K562 (cell line): ENCODE data around the gene CYSRT1. TPM values are rescaled to one million over a fixed set of nuclear protein-coding genes. Genes with fewer than 3 reads are reported as not detected.

Experiments used
- BRD4 ChIP-seq: fragments of 200-600 bp; sonication (generic); IDR thresholded peaks from 2 replicates; pipeline ENCODE4 v1.6.1; 2017; ENCODE audit warnings: inconsistent platforms
- CBFB ChIP-seq: sonication (generic); formaldehyde crosslinking; IDR thresholded peaks from 2 replicates; pipeline ENCODE4 v1.4.0; 2020; ENCODE audit warnings: mild to moderate bottlenecking, missing genetic modification reagents
- EHMT2 ChIP-seq: fragments of 450-650 bp; IDR thresholded peaks from 2 replicates; pipeline ENCODE4 v1.6.1; 2018; ENCODE audit warnings: antibody characterized with exemption
- ELF2 ChIP-seq: fragments of 250-450 bp; sonication (Bioruptor Pico); IDR thresholded peaks from 2 replicates; pipeline ENCODE4 v1.5.0; 2021; ENCODE audit warnings: mild to moderate bottlenecking
- GABPB1 ChIP-seq: sonication (generic); formaldehyde crosslinking; IDR thresholded peaks from 2 replicates; pipeline ENCODE4 v1.8.0; 2022; ENCODE audit warnings: mild to moderate bottlenecking, missing genetic modification reagents
- GTF2F1 ChIP-seq: IDR thresholded peaks from 2 replicates; pipeline ENCODE4 v1.6.1; 2011; ENCODE audit warnings: low read depth, low read length, improper control_type of control experiment
- KLF6 ChIP-seq: fragments of 250-450 bp; sonication (Bioruptor Pico); IDR thresholded peaks from 2 replicates; pipeline ENCODE4 v1.4.0; 2020; ENCODE audit warnings: mild to moderate bottlenecking, moderate library complexity, borderline replicate concordance
- MTA3 ChIP-seq: fragments of 450-650 bp; formaldehyde crosslinking; IDR thresholded peaks from 2 replicates; pipeline ENCODE4 v1.6.1; 2017; ENCODE audit warnings: mild to moderate bottlenecking, borderline replicate concordance
- TAF15 ChIP-seq: fragments of 200-400 bp; formaldehyde crosslinking; IDR thresholded peaks from 2 replicates; pipeline ENCODE4 v1.6.1; 2017; ENCODE audit warnings: mild to moderate bottlenecking, low read depth, low read length, moderate library complexity
- polyA plus RNA-seq, 8 experiments: library from polyadenylated mRNA; depleted of rRNA in 4 of 8; stranded (reverse) in 5 of 8; unstranded in 3 of 8; fragments of >200 nt; fragmentation: Nextera tagmentation in 2 of 8; fragmentation: Illumina TruSeq in 1 of 8; extraction: Ambion mirVana in 2 of 8; extraction: Trizol in 1 of 8; gene quantifications; 2 replicates each; pipeline versions ENCODE4 v1.2.1 to v1.2.3, GENCODE V29; 2011 to 2014; ENCODE audit warnings: inconsistent platforms in 1 of 8, missing spikeins in 1 of 8
- total RNA-seq, 7 experiments: library from RNA; depleted of rRNA in 6 of 7; stranded (reverse); fragments of >200 nt in 6 of 7; fragmentation: Illumina TruSeq in 2 of 7; extraction: Trizol in 2 of 7; gene quantifications; 2 replicates each; pipeline versions ENCODE4 v1.2.1 to v1.2.3, GENCODE V29; 2011 to 2021; ENCODE audit warnings: low replicate concordance in 1 of 7
- TF ChIP-seq, protein P1 (sequence below): fragments of 450-650 bp; IDR thresholded peaks from one replicate; pipeline ENCODE4 v1.6.1; 2018; ENCODE audit warnings: mild to moderate bottlenecking, moderate library complexity; ENCODE audit not compliant: partially characterized antibody
- TF ChIP-seq, protein P2 (sequence below): fragments of 450-650 bp; IDR thresholded peaks from 2 replicates; pipeline ENCODE4 v1.6.1; 2017; ENCODE audit warnings: antibody characterized with exemption, mild to moderate bottlenecking
- TF ChIP-seq, protein P3 (sequence below): sonication (generic); formaldehyde crosslinking; IDR thresholded peaks from 2 replicates; pipeline ENCODE4 v1.8.0; 2022; ENCODE audit warnings: mild to moderate bottlenecking, missing genetic modification reagents, borderline replicate concordance
- TF ChIP-seq, protein P4 (sequence below), 2 experiments: IDR thresholded peaks; 2 replicates each; pipeline ENCODE4 v1.6.1; 2012; ENCODE audit warnings: improper control_type of control experiment in 2 of 2, low read depth in 2 of 2, low read length in 2 of 2, borderline replicate concordance in 1 of 2
- TF ChIP-seq, protein P5 (sequence below): sonication (generic); formaldehyde crosslinking; IDR thresholded peaks from 2 replicates; pipeline ENCODE4 v1.8.1; 2023; ENCODE audit warnings: mild to moderate bottlenecking, missing genetic modification reagents

The CYSRT1 gene
- total and polyA plus RNA-seq, 9 of the 15 experiments (the other 6 are each of a cell fraction or from before 2014, with no cell fraction given) = 0.04 to 1.4 (median 0.42) TPM; not detected in 3

DNA sequence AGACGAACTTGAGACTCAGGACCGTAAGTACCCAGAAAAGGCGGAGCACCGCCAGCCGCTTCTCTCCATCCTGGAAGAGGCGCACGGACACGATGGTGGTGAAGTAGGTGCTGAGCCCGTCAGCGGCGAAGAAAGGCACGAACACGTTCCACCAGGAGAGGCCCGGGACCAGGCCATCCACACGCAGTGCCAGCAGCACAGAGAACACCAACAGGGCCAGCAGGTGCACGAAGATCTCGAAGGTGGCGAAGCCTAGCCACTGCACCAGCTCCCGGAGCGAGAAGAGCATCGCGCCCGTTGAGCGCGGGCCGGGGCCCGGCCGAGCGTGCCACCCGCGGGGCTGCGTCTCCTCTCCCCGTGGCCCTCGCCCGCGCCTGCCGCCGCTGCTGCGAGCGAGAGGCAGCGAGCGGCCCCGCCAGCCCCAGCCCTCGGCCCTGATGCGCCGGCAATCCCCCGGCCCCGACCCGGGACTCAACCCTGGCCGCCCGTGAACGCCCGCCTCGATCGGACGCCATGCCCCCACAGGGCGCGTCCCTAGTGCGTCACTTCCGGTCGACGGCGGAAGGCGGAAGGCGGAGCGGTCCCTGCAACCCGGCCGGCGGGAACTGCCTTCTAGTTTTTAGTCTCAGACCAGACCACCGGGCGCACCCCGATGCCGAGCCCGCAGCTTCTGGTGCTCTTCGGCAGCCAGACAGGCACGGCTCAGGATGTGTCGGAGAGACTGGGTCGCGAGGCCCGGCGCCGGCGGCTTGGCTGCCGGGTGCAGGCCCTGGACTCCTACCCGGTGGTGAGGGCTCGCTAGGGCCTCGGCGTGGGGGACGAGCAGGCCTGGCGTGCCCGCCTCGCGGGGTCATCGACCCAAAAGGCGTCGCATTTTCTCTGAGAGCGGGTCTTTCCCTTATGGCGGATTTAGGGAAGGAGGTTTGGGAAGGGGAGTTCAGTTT, 19.6 kb upstream of the CYSRT1 start, which contains the start of the genes NDOR1 and TMEM203 (continued):
- TF ChIP-seq, protein P1, sequence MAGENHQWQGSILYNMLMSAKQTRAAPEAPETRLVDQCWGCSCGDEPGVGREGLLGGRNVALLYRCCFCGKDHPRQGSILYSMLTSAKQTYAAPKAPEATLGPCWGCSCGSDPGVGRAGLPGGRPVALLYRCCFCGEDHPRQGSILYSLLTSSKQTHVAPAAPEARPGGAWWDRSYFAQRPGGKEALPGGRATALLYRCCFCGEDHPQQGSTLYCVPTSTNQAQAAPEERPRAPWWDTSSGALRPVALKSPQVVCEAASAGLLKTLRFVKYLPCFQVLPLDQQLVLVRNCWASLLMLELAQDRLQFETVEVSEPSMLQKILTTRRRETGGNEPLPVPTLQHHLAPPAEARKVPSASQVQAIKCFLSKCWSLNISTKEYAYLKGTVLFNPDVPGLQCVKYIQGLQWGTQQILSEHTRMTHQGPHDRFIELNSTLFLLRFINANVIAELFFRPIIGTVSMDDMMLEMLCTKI = no peak
- TF ChIP-seq GTF2F1 = no peak
- TF ChIP-seq, protein P2, sequence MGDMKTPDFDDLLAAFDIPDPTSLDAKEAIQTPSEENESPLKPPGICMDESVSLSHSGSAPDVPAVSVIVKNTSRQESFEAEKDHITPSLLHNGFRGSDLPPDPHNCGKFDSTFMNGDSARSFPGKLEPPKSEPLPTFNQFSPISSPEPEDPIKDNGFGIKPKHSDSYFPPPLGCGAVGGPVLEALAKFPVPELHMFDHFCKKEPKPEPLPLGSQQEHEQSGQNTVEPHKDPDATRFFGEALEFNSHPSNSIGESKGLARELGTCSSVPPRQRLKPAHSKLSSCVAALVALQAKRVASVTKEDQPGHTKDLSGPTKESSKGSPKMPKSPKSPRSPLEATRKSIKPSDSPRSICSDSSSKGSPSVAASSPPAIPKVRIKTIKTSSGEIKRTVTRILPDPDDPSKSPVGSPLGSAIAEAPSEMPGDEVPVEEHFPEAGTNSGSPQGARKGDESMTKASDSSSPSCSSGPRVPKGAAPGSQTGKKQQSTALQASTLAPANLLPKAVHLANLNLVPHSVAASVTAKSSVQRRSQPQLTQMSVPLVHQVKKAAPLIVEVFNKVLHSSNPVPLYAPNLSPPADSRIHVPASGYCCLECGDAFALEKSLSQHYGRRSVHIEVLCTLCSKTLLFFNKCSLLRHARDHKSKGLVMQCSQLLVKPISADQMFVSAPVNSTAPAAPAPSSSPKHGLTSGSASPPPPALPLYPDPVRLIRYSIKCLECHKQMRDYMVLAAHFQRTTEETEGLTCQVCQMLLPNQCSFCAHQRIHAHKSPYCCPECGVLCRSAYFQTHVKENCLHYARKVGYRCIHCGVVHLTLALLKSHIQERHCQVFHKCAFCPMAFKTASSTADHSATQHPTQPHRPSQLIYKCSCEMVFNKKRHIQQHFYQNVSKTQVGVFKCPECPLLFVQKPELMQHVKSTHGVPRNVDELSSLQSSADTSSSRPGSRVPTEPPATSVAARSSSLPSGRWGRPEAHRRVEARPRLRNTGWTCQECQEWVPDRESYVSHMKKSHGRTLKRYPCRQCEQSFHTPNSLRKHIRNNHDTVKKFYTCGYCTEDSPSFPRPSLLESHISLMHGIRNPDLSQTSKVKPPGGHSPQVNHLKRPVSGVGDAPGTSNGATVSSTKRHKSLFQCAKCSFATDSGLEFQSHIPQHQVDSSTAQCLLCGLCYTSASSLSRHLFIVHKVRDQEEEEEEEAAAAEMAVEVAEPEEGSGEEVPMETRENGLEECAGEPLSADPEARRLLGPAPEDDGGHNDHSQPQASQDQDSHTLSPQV = 0 out of 2 replicates have a peak, but pooled peaks have one; percentile 30
- peak; percentile 60; the same call in 1 of the 2 replicates for TF ChIP-seq CBFB (CRISPR knock-in tag)
- TF ChIP-seq, protein P3, sequence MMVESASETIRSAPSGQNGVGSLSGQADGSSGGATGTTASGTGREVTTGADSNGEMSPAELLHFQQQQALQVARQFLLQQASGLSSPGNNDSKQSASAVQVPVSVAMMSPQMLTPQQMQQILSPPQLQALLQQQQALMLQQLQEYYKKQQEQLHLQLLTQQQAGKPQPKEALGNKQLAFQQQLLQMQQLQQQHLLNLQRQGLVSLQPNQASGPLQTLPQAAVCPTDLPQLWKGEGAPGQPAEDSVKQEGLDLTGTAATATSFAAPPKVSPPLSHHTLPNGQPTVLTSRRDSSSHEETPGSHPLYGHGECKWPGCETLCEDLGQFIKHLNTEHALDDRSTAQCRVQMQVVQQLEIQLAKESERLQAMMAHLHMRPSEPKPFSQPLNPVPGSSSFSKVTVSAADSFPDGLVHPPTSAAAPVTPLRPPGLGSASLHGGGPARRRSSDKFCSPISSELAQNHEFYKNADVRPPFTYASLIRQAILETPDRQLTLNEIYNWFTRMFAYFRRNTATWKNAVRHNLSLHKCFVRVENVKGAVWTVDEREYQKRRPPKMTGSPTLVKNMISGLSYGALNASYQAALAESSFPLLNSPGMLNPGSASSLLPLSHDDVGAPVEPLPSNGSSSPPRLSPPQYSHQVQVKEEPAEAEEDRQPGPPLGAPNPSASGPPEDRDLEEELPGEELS (CRISPR knock-in tag) = peak; percentile 45; the same call in 1 of the 2 replicates
- no peak for TF ChIP-seq EHMT2
- TF ChIP-seq MTA3 = no peak; the same call in 1 of the 2 replicates
- TF ChIP-seq, protein P4, sequence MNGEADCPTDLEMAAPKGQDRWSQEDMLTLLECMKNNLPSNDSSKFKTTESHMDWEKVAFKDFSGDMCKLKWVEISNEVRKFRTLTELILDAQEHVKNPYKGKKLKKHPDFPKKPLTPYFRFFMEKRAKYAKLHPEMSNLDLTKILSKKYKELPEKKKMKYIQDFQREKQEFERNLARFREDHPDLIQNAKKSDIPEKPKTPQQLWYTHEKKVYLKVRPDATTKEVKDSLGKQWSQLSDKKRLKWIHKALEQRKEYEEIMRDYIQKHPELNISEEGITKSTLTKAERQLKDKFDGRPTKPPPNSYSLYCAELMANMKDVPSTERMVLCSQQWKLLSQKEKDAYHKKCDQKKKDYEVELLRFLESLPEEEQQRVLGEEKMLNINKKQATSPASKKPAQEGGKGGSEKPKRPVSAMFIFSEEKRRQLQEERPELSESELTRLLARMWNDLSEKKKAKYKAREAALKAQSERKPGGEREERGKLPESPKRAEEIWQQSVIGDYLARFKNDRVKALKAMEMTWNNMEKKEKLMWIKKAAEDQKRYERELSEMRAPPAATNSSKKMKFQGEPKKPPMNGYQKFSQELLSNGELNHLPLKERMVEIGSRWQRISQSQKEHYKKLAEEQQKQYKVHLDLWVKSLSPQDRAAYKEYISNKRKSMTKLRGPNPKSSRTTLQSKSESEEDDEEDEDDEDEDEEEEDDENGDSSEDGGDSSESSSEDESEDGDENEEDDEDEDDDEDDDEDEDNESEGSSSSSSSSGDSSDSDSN (IDR thresholded peaks at IDR 0.05; ENCODE audit: borderline replicate concordance in 1 of 2, low read depth in 2 of 2, low read length in 2 of 2) = 0 out of 4 replicates have a peak, but pooled peaks have one; percentile 29 to 39
- no peak for TF ChIP-seq BRD4
- TF ChIP-seq, protein P5, sequence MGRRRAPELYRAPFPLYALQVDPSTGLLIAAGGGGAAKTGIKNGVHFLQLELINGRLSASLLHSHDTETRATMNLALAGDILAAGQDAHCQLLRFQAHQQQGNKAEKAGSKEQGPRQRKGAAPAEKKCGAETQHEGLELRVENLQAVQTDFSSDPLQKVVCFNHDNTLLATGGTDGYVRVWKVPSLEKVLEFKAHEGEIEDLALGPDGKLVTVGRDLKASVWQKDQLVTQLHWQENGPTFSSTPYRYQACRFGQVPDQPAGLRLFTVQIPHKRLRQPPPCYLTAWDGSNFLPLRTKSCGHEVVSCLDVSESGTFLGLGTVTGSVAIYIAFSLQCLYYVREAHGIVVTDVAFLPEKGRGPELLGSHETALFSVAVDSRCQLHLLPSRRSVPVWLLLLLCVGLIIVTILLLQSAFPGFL (CRISPR knock-in tag) = no peak
- no peak for TF ChIP-seq KLF6 (CRISPR knock-in tag)
- no peak for TF ChIP-seq TAF15
- peak; percentile 98 for TF ChIP-seq GABPB1
- peak; percentile 98 for TF ChIP-seq ELF2 (CRISPR knock-in tag)
